Measurements from ENCODE around the gene DGKH. TPM values are rescaled to one million over a fixed set of nuclear protein-coding genes. Genes with fewer than 3 reads are reported as not detected.
A peak's percentile ranks its signal among the peaks of the same experiment; 100 is the strongest.

The DGKH gene
- total RNA-seq, 1 donor from 2014 or later: 12.1 TPM

- Histone ChIP-seq H4K20me1 (ENCODE audit: low read depth) (no peaks in the 10 kb centered on the region), H3K4me3 (no peak overlapping the region), H3K27me3 (no peaks in the 10 kb centered on the region), H3K36me3 (no peaks in the 10 kb centered on the region), H3K9ac (no peak overlapping the region), H3K9me3 (ENCODE audit: low read depth) (no peaks in the 10 kb centered on the region), H3K27ac (no peak overlapping the region), H3K4me2 (no peak overlapping the region), H3K4me1 (peaks cover 14% of the 10 kb centered on the region), H3F3A (ENCODE audit: low read depth) (no peaks in the 10 kb centered on the region), H3K79me2 (ENCODE audit: low read depth) (no peaks in the 10 kb centered on the region), H2AFZ (replicated peaks) (no peak overlapping the region)
- no peaks in the 10 kb centered on the region for H3K9me3 Mint-ChIP-seq
- DNase-seq (ENCODE audit: low spot score): no peak
- H3K27ac Mint-ChIP-seq: no peak overlapping the region
- H3K4me3 Mint-ChIP-seq: no peak overlapping the region
- H3K36me3 Mint-ChIP-seq: peaks cover 3% of the 10 kb centered on the region
- peaks cover 18% of the 10 kb centered on the region for H3K4me1 Mint-ChIP-seq
- no peaks in the 10 kb centered on the region for H3K27me3 Mint-ChIP-seq (ENCODE audit: insufficient read depth, low read depth)
- no peak for TF ChIP-seq EZH2phosphoT487 (IDR thresholded peaks at IDR 0.05)
- TF ChIP-seq, protein P1, sequence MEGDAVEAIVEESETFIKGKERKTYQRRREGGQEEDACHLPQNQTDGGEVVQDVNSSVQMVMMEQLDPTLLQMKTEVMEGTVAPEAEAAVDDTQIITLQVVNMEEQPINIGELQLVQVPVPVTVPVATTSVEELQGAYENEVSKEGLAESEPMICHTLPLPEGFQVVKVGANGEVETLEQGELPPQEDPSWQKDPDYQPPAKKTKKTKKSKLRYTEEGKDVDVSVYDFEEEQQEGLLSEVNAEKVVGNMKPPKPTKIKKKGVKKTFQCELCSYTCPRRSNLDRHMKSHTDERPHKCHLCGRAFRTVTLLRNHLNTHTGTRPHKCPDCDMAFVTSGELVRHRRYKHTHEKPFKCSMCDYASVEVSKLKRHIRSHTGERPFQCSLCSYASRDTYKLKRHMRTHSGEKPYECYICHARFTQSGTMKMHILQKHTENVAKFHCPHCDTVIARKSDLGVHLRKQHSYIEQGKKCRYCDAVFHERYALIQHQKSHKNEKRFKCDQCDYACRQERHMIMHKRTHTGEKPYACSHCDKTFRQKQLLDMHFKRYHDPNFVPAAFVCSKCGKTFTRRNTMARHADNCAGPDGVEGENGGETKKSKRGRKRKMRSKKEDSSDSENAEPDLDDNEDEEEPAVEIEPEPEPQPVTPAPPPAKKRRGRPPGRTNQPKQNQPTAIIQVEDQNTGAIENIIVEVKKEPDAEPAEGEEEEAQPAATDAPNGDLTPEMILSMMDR (IDR thresholded peaks at IDR 0.05): no peak
- no peak for TF ChIP-seq EZH2 (IDR thresholded peaks at IDR 0.05)
Observed at GRCh38 chr13:42127047-42127446, 78.6 kb downstream of the DGKH start.

DNA sequence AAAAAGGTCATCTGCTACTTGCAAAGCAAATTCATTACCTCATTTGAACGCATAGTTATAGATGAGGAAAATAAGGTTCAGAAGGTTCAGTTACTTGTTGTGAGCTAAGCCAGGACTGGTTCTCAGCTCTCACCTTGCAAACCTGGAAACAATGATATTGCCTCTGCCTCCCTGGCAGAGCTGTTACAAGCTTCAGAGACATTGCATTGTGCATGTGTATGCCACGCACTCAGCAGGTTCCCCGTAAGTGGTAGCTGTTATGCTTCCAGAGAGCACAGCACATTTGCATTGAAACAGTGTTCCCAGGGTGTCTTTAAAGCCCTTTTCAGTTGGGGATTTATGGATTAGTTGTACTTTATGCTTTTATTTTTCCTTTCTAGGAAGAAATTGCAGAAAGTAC is 80.6 kb downstream of the DGKH start:
- peaks cover 25% of the 10 kb centered on the region for H3K4me1 Mint-ChIP-seq
- H3K4me3 ChIP-seq: no peak overlapping the region
- TF ChIP-seq, protein P1 (IDR thresholded peaks at IDR 0.05): no peak
- TF ChIP-seq EZH2 (IDR thresholded peaks at IDR 0.05) (no peak), EZH2phosphoT487 (IDR thresholded peaks at IDR 0.05) (no peak)
- peaks cover 6% of the 10 kb centered on the region for H3K36me3 Mint-ChIP-seq
- no peaks in the 10 kb centered on the region for H3K27me3 ChIP-seq
- no peak overlapping the region for H3K9ac ChIP-seq
- H3K4me1 ChIP-seq: peaks cover 14% of the 10 kb centered on the region
- H3K27ac ChIP-seq: no peak overlapping the region
- H2AFZ ChIP-seq (replicated peaks): no peak overlapping the region
- no peaks in the 10 kb centered on the region for H3K36me3 ChIP-seq
- no peaks in the 10 kb centered on the region for H3F3A ChIP-seq (ENCODE audit: low read depth)
- H3K4me3 Mint-ChIP-seq: no peak overlapping the region
- no peaks in the 10 kb centered on the region for H3K9me3 ChIP-seq (ENCODE audit: low read depth)
- H3K9me3 Mint-ChIP-seq: no peaks in the 10 kb centered on the region
- DNase-seq (ENCODE audit: low spot score): peak; percentile 20
- H3K4me2 ChIP-seq: no peak overlapping the region
- no peak overlapping the region for H3K27ac Mint-ChIP-seq
- no peaks in the 10 kb centered on the region for H3K79me2 ChIP-seq (ENCODE audit: low read depth)
- no peaks in the 10 kb centered on the region for H3K27me3 Mint-ChIP-seq (ENCODE audit: insufficient read depth, low read depth)
- H4K20me1 ChIP-seq (ENCODE audit: low read depth): no peaks in the 10 kb centered on the region

GRCh38 chr13:42136518-42136917 is 88.1 kb downstream of the DGKH start:
- TF ChIP-seq, protein P1 (IDR thresholded peaks at IDR 0.05): no peak
- TF ChIP-seq EZH2phosphoT487 (IDR thresholded peaks at IDR 0.05): no peak
- no peak for TF ChIP-seq EZH2 (IDR thresholded peaks at IDR 0.05)
- peaks cover 6% of the 10 kb centered on the region for H3K36me3 Mint-ChIP-seq
- Histone ChIP-seq H2AFZ (replicated peaks) (no peak overlapping the region), H4K20me1 (ENCODE audit: low read depth) (no peaks in the 10 kb centered on the region), H3K9ac (no peak overlapping the region), H3K27ac (no peak overlapping the region), H3K27me3 (no peaks in the 10 kb centered on the region), H3F3A (ENCODE audit: low read depth) (no peaks in the 10 kb centered on the region), H3K4me1 (no peaks in the 10 kb centered on the region), H3K4me2 (no peak overlapping the region), H3K36me3 (no peaks in the 10 kb centered on the region), H3K9me3 (ENCODE audit: low read depth) (no peaks in the 10 kb centered on the region), H3K4me3 (no peak overlapping the region), H3K79me2 (ENCODE audit: low read depth) (no peaks in the 10 kb centered on the region)
- no peak for DNase-seq (ENCODE audit: low spot score)
- H3K4me1 Mint-ChIP-seq: peaks cover 9% of the 10 kb centered on the region
- no peak overlapping the region for H3K27ac Mint-ChIP-seq
- no peak overlapping the region for H3K4me3 Mint-ChIP-seq
- no peaks in the 10 kb centered on the region for H3K27me3 Mint-ChIP-seq (ENCODE audit: insufficient read depth, low read depth)
- peaks cover 4% of the 10 kb centered on the region for H3K9me3 Mint-ChIP-seq
